Smooth muscle cell (in vitro differentiated cells): ENCODE results near the gene ARPP19. TPM values are rescaled to one million over a fixed set of nuclear protein-coding genes. Genes with fewer than 3 reads are reported as not detected.

Source experiments
- DNase-seq: peaks from one replicate; lab custom pipeline; 2025; ENCODE audit not compliant: unreplicated experiment; lab: John Stamatoyannopoulos, UW
- H2AFZ ChIP-seq: fragments of 200-600 bp; sonication (generic); 2 replicates; pipeline ENCODE4 v1.6.0; 2016; ENCODE audit warnings: antibody characterized with exemption, low read depth, mild to moderate bottlenecking
- H3F3A ChIP-seq: fragments of 200-600 bp; sonication (generic); 2 replicates; pipeline ENCODE4 v1.6.0; 2017; ENCODE audit warnings: antibody characterized with exemption, low read depth
- H3K27ac ChIP-seq: fragments of 200-600 bp; sonication (generic); 2 replicates; pipeline ENCODE4 v1.5.1; 2016; ENCODE audit warnings: low read depth, mild to moderate bottlenecking
- H3K27me3 ChIP-seq: fragments of 200-600 bp; sonication (generic); 2 replicates; pipeline ENCODE4 v1.6.1; 2016; ENCODE audit warnings: low read depth, mild to moderate bottlenecking
- H3K36me3 ChIP-seq: fragments of 200-600 bp; sonication (generic); 2 replicates; pipeline ENCODE4 v1.5.1; 2016; ENCODE audit warnings: low read depth
- H3K4me1 ChIP-seq: fragments of 200-600 bp; sonication (generic); 2 replicates; pipeline ENCODE4 v1.5.1; 2016; ENCODE audit warnings: low read depth
- H3K4me2 ChIP-seq: fragments of 200-600 bp; sonication (generic); 2 replicates; pipeline ENCODE4 v1.6.0; 2016; ENCODE audit warnings: mild to moderate bottlenecking
- H3K4me3 ChIP-seq: fragments of 200-600 bp; sonication (generic); 2 replicates; pipeline ENCODE4 v1.5.1; 2016; ENCODE audit warnings: mild to moderate bottlenecking
- H3K79me2 ChIP-seq: fragments of 200-600 bp; sonication (generic); 2 replicates; pipeline ENCODE4 v1.6.0; 2016; ENCODE audit warnings: low read depth, mild to moderate bottlenecking
- H3K9ac ChIP-seq: fragments of 200-600 bp; sonication (generic); 2 replicates; pipeline ENCODE4 v1.6.0; 2016; ENCODE audit warnings: low read depth
- H3K9me3 ChIP-seq: fragments of 200-600 bp; sonication (generic); replicated peaks from 2 replicates; pipeline ENCODE4 v1.5.1; 2016; ENCODE audit warnings: low read depth
- H4K20me1 ChIP-seq: fragments of 200-600 bp; sonication (generic); 2 replicates; pipeline ENCODE4 v1.6.0; 2016; ENCODE audit warnings: low read depth
- CTCF ChIP-seq: fragments of 200-600 bp; sonication (generic); IDR thresholded peaks from 2 replicates; pipeline ENCODE4 v1.5.1; 2017; ENCODE audit warnings: borderline replicate concordance, mild to moderate bottlenecking, antibody characterized with exemption; ENCODE audit not compliant: insufficient read depth, poor library complexity, severe bottlenecking
- WGBS: methylation state at CpG from one replicate; pipeline ENCODE4 v1.1.7; 2016; ENCODE audit warnings: low lambda C conversion rate; 5-methylcytosine and 5-hydroxymethylcytosine counted together
- polyA plus RNA-seq: library from polyadenylated mRNA; unstranded; fragments of >200 nt; fragmentation: Nextera tagmentation; extraction: Ambion mirVana; gene quantifications from 2 replicates; pipeline ENCODE4 v1.2.1, GENCODE V29; 2016
- total RNA-seq: library from RNA; depleted of rRNA; stranded (reverse); fragments of >200 nt; gene quantifications from 2 replicates; pipeline ENCODE4 v1.2.3, GENCODE V29; 2014

ARPP19 gene
- total and polyA plus RNA-seq, 2 experiments from 2014 or later, result 58.4 to 138 TPM

- H3K4me3 ChIP-seq, result no peak overlapping the region
- DNase-seq, result no peak
- peaks cover 30% of the 10 kb centered on the region for H3K4me1 ChIP-seq
- no peak overlapping the region for H3K9ac ChIP-seq
- no peaks in the 10 kb centered on the region for H3K27me3 ChIP-seq
- no peak overlapping the region for H2AFZ ChIP-seq
- H3F3A ChIP-seq, result peaks cover 19% of the 10 kb centered on the region
- no peak for TF ChIP-seq CTCF
- H4K20me1 ChIP-seq, result peaks cover 93% of the 10 kb centered on the region
- 82% methylated on average over 4 of the region's 4 CpGs for WGBS
- H3K79me2 ChIP-seq, result peaks cover 99% of the 10 kb centered on the region
- no peaks in the 10 kb centered on the region for H3K9me3 ChIP-seq
- no peaks in the 10 kb centered on the region for H3K36me3 ChIP-seq
- H3K27ac ChIP-seq, result no peak overlapping the region
- no peak overlapping the region for H3K4me2 ChIP-seq
These were observed 5.2 kb downstream of the ARPP19 start for GRCh38 chr15:52563501-52564060.

DNA sequence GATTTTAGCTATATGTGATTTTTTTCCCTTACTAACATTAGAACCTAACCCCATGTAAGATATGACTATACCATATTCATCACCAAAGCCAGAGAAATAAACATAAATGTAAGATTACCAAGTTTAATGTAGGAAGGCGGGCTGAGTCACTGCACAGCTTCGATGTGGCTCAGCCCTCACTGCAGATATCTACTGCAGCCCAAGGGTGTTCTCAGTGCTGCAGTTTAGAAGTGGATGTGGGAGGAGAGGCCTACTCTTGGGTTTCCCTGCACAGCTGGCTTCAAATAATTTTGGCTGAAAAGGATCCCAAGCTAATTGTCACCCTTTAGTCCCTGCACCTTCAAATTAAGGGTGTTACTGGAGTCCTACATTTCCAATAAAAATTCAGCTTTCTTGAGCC, 9.3 kb downstream of the ARPP19 start:
- Histone ChIP-seq H2AFZ (no peak overlapping the region), H3K9me3 (no peaks in the 10 kb centered on the region), H3K4me3 (no peak overlapping the region), H3K79me2 (peaks cover 100% of the 10 kb centered on the region), H3K9ac (no peak overlapping the region), H3K27ac (peak overlapping the region; percentile 91), H3K36me3 (peaks cover under 1% of the 10 kb centered on the region), H3F3A (peaks cover 14% of the 10 kb centered on the region), H3K27me3 (no peaks in the 10 kb centered on the region), H4K20me1 (peaks cover 58% of the 10 kb centered on the region), H3K4me1 (peaks cover 24% of the 10 kb centered on the region), H3K4me2 (peak overlapping the region; percentile 76)
- TF ChIP-seq CTCF, result no peak
- 28% methylated on average over 2 of the region's 2 CpGs for WGBS
- no peak for DNase-seq

DNA sequence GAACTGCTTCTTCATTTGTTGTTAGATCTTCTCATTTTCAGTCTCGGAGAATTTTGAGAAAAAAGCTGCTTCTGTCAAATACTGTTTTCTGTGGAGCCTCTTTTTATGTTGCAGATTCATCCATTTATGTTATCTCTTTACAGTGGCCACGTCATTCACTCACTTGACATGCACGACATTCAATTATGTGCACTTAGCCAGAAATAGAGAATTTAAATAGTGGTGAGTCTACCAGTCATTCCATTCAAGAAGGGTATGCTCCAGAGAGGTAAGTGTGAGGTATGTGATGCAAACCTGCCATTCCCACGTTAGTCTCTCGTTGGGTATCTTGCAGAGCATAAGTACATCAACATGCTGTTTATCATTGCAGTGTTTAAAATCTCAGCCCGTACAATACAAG, 9.8 kb downstream of the ARPP19 start:
- peak overlapping the region; percentile 91 for H3K27ac ChIP-seq
- H3K4me2 ChIP-seq, result peak overlapping the region; percentile 76
- 72% methylated on average over 6 of the region's 6 CpGs for WGBS

More for the DNA sequence above, 9.8 kb downstream of the ARPP19 start:
- Histone ChIP-seq H3K9ac (peak overlapping the region; percentile 64), H4K20me1 (peaks cover 54% of the 10 kb centered on the region), H3K9me3 (no peaks in the 10 kb centered on the region), H2AFZ (no peak overlapping the region), H3K4me1 (peaks cover 24% of the 10 kb centered on the region), H3K4me3 (no peak overlapping the region), H3K36me3 (peaks cover 3% of the 10 kb centered on the region), H3K27me3 (no peaks in the 10 kb centered on the region), H3F3A (peaks cover 14% of the 10 kb centered on the region), H3K79me2 (peaks cover 100% of the 10 kb centered on the region)
- no peak for TF ChIP-seq CTCF
- no peak for DNase-seq
